ENCODE data around the gene DENND5A.

Gene DENND5A

GRCh38 chr11:9274499-9275258 lies 9.5 kb upstream of the DENND5A start:
- no peak for TF ChIP-seq GATA3 (IDR thresholded peaks at IDR 0.05; ENCODE audit: low read depth, low read length)
- no peak for TF ChIP-seq GATA2 (IDR thresholded peaks at IDR 0.05; ENCODE audit: low read depth, low read length)

DNA sequence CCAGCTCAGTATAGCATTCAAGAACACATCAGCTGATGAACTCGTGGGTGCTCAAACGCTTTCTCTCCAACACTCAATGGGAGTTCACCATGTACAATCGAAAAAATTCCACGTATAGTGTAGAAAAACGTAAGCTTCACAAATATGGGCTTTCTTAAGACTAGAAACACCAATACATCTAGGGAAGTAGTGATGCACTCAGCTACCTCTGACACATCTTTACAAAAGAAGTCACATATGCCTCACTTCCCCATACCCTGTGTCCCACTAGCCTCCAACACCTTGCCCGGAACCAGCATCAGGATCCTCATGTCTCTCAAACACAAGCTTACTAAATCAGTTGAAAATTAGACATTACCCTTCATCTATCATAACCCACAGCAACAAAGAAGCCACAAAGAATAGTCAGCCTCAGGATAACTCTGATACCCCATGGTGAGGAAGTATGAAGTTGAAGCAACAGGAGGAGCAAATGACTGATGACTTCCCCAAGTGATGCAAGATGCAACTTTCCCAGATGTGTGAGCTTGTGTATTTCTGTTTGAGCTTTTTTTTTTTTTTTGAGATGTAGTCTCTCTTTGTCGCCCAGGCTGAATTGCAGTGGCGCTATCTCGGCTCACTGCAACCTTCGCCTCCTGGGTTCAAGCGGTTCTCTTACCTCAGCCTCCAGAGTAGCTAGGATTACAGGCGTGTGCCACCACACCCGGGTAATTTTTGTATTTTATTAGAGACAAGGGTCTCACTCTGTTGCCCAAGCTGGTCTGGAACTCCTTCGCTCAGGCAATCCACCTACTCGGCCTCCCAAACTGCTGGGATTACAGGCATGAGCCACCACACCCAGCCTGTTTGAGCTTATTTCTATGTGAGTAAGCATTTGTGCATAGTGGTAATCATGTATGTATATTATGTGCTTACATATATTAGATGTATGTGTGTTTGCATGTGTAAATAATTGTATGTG lies 8.5 kb upstream of the DENND5A start:
- TF ChIP-seq GATA3 (IDR thresholded peaks at IDR 0.05; ENCODE audit: low read depth, low read length) (no peak), GATA2 (IDR thresholded peaks at IDR 0.05; ENCODE audit: low read depth, low read length) (no peak)

DNA sequence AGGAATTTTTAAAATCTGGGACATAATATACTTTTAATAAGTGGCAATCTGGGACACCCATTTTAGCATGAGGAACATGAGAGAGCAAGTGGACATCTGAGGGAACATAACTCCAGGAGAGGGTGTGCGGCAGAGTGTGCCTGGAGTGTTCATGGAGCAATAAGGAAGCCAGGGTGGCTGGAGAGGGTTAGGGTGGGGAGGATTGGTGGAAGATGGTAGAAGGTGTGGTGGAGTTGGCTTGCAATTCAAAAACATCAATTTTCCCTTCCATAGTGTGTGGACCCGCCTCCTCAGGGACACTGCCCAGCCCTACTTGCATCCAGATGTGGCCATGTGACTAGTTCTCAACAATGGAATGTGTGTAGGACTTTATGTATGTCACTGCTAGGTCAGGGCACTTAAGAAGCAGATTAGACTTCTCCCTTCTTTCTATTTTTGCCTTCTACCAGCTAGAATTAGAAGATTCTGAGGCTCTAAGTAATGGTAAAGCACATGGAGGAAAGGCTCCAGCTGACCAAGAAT lies 4.4 kb upstream of the DENND5A start:
- no peak for TF ChIP-seq GATA2 (IDR thresholded peaks at IDR 0.05; ENCODE audit: low read depth, low read length)
- no peak for TF ChIP-seq GATA3 (IDR thresholded peaks at IDR 0.05; ENCODE audit: low read depth, low read length)

GRCh38 chr11:9267680-9268079 lies 2.5 kb upstream of the DENND5A start:
- TF ChIP-seq GATA2 (IDR thresholded peaks at IDR 0.05; ENCODE audit: low read depth, low read length) (no peak), GATA3 (IDR thresholded peaks at IDR 0.05; ENCODE audit: low read depth, low read length) (no peak)

- TF ChIP-seq GATA2 (IDR thresholded peaks at IDR 0.05; ENCODE audit: low read depth, low read length) = no peak
These were observed 1.8 kb upstream of the DENND5A start for GRCh38 chr11:9266926-9267325.

DNA sequence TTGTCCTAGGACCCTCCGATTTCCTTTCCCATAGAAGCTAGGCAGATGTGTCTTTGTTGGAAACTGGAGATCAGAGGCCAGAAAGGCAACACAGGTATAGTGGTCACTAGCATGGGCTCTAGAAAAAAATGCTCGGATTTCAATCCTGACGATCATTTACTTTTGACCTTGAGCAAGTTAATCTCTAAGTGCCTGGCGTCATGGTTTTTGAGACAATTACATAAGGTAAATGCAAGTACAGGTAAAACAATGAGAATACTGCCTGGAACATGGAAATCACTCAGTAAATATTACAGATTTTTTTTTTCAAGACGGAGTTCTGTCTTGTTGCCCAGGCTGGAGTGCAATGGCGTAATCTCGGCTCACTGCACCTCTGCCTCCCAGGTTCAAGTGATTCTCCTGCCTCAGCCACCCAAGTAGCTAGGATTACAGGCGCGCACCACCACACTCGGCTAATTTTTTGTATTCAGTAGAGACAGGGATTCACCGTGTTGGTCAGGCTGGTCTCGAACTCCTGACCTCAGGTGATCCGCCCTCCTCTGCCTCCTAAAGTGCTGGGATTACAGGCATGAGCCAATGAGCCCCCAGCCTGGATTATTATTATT lies 1.1 kb upstream of the DENND5A start:
- TF ChIP-seq GATA3 (IDR thresholded peaks at IDR 0.05; ENCODE audit: low read depth, low read length) = no peak
- no peak for TF ChIP-seq GATA2 (IDR thresholded peaks at IDR 0.05; ENCODE audit: low read depth, low read length)

GRCh38 chr11:9264316-9265210 lies 587 bp downstream of the DENND5A start:
- TF ChIP-seq GATA2 (IDR thresholded peaks at IDR 0.05; ENCODE audit: low read depth, low read length) (no peak), GATA3 (IDR thresholded peaks at IDR 0.05; ENCODE audit: low read depth, low read length) (no peak)

DNA sequence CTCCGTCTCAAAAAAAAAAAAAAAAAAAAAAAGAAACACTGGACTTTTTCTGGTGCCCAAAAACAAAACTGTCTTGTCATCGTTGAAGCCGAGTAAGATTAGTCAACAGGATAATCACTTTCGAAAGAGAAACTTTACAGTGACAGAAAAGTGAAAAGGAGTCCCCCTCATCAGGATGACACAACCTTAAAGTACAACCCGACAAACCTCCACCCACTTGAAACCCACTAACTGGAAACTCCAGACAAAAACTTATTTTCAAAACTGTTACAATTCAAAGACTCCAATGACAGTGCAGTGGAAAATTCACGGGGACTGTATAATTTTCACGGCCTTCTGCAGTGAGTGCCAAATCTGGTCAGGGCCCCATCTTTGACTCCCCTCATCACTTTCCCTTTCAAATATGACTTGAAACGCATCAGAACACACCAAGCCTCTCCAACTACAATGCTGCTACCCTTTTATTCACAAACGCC lies 1.3 kb downstream of the DENND5A start:
- no peak for TF ChIP-seq GATA3 (IDR thresholded peaks at IDR 0.05; ENCODE audit: low read depth, low read length)
- TF ChIP-seq GATA2 (IDR thresholded peaks at IDR 0.05; ENCODE audit: low read depth, low read length) = no peak

DNA sequence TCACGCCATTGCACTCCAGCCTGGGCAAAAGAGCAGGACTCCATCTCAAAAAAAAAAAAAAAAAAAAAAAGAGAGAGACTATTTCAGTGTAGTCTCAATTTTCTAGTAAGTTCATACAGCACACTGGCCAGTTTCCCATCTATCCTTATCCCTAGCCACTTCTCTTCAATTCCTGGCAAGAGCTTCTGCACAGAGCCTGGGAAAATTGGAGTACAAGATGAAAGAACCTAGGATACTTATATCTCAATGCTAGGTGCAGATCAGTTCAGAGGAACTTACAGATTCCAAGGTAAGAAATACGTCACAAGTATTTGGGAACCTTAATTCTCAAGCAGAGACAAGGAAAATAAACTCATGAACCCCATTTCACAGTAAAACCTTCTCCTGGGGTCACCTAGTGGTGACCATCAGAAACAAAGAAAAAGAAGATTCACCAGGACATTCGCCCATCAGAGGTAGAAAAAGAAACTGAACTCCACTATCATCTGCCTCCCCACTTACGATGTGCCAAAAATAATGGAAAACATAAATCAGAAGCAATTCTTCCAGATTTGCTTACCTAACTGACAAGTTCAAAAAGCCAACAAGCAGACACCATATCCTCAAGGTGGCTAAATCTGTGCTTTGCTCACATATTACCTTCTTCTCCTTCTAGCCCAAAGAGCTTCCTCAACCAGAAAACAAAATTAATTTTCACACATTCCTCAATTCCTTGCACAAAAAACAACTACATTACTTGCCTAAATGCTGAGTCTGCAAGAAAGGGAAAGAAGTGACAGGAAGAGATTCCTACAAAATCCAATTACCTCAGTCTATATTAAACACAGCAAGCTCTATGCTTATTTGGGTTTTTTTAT lies 4.9 kb downstream of the DENND5A start:
- TF ChIP-seq GATA3 (IDR thresholded peaks at IDR 0.05; ENCODE audit: low read depth, low read length) (no peak), GATA2 (IDR thresholded peaks at IDR 0.05; ENCODE audit: low read depth, low read length) (no peak)

- no peak for TF ChIP-seq GATA3 (IDR thresholded peaks at IDR 0.05; ENCODE audit: low read depth, low read length)
- no peak for TF ChIP-seq GATA2 (IDR thresholded peaks at IDR 0.05; ENCODE audit: low read depth, low read length)
These were observed 10.7 kb downstream of the DENND5A start for GRCh38 chr11:9254416-9254815.

DNA sequence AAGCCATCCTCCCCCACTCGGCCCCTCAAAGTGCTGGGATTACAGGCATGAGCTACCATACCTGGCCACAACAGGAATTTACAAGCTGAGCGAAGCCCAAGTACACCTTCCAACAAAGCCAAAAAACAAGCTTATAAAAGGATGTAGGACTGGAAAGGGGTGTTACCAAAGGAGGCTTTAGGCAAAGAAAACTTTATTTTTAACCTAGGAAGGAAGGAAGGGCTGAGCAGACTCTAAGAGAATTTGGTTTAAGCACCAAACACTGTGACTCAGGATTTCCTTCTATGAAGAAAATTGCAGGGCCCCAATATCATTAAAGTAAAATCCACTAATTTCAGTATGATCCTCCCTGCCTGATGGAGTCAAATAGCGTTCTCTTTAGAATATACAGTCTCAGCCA lies 12.1 kb downstream of the DENND5A start:
- TF ChIP-seq GATA3 (IDR thresholded peaks at IDR 0.05; ENCODE audit: low read depth, low read length) (no peak), GATA2 (IDR thresholded peaks at IDR 0.05; ENCODE audit: low read depth, low read length) (no peak)

DNA sequence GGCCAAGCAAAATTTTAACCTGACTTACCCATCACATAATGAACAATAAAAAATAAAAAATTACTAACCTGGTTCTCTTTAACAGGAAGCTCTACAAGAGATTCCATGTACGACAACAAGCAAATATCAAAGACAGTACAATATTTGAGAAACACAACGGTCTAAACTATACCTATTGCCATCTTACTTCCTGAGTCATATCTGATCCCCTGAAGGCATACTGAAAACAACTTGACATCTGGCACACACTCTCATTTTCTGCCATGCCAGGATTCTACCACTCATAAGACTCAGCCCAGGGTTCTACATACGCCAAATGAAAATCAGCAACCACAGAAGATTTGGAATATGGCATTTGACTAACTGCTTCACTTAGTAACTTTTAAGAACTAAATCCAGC lies 13.8 kb downstream of the DENND5A start:
- TF ChIP-seq GATA2 (IDR thresholded peaks at IDR 0.05; ENCODE audit: low read depth, low read length) = no peak
- no peak for TF ChIP-seq GATA3 (IDR thresholded peaks at IDR 0.05; ENCODE audit: low read depth, low read length)
